Measurements from ENCODE around the gene DNAJB12. TPM values are rescaled to one million over a fixed set of nuclear protein-coding genes. Genes with fewer than 3 reads are reported as not detected.

The DNAJB12 gene
- total and polyA plus RNA-seq, 4 donors: 15.9 to 22.0 (median 18.9) TPM

DNA sequence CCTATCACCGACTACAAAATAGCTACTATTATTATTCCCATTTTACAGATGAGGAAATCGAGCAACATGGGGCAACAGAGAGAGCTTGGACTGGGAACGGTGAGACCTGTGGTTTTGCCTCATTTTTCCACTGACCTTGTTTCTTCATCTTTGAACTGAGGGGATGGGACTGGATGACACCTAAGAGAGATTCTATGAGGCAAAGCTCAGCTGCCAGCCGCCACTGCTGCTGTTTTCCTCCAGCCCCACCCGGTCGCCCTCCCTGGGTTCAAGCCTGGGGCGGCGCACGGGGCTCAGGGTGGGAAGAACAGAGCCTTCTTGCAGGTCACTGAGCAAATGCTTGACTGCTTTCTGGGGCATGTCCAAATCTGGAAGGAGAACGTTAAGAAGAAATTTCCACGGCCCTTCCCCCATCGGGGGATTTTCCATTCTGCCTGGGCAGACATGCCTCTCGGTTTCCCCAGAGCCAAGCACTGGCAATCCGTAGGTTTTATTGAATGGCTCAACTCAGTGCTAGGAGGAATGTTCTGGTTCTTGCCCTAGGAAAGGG, 68.7 kb downstream of the DNAJB12 start (continued):
- TF ChIP-seq, protein P1, sequence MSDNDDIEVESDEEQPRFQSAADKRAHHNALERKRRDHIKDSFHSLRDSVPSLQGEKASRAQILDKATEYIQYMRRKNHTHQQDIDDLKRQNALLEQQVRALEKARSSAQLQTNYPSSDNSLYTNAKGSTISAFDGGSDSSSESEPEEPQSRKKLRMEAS (IDR thresholded peaks at IDR 0.05): no peak

DNA sequence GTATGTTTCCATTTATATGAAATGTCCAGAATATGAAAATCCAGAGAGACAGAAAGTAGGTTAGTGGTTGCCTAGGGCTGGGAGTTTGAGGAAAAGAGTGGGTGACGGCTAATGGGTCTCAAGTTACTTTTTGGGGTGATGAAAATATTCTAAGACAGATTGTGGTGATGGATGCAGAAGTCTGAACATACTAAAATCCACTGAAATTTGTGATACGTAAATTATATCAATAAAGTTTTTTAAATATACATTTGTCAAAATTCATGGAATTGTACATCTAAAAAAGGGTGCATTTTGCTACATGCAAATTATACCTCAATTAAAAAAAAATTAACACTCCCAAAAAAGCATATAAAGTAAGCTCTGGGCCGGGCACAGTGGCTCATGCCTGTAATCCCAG, 71.6 kb downstream of the DNAJB12 start:
- Histone ChIP-seq H3K27me3 (ENCODE audit: control insufficient read depth in 4 of 4, insufficient read depth in 4 of 4, low read length in 3 of 4) (no peaks in the 10 kb centered on the region), H3K4me1 (ENCODE audit: control insufficient read depth in 4 of 4, insufficient read depth in 4 of 4, low read length in 3 of 4) (no peaks in the 10 kb centered on the region), H3K4me3 (ENCODE audit: low read depth in 1 of 3, low read length in 3 of 3) (no peak overlapping the region), H3K9me3 (ENCODE audit: control insufficient read depth in 4 of 4, low read length in 3 of 4) (no peaks in the 10 kb centered on the region), H3K27ac (ENCODE audit: low read depth in 1 of 2, low read length in 2 of 2) (no peak overlapping the region), H3K36me3 (ENCODE audit: control insufficient read depth in 4 of 4, insufficient read depth in 3 of 4, low read depth in 1 of 4, low read length in 3 of 4) (no peaks in the 10 kb centered on the region), H3K9ac (ENCODE audit: low read depth in 1 of 2, low read length in 2 of 2) (no peak overlapping the region)
- no peak for DNase-seq (ENCODE audit: low spot score)
- 98% methylated on average over 3 of the region's 3 CpGs for WGBS
- TF ChIP-seq HNF4A (conservative IDR thresholded peaks at IDR 0.05) (no peak), FOXA1 (IDR thresholded peaks at IDR 0.05) (no peak), GABPA (IDR thresholded peaks at IDR 0.05 in 1 of 2, conservative IDR thresholded peaks at IDR 0.05 in 1 of 2) (no peak), HNF4G (IDR thresholded peaks at IDR 0.05) (no peak)
- TF ChIP-seq, protein P2, sequence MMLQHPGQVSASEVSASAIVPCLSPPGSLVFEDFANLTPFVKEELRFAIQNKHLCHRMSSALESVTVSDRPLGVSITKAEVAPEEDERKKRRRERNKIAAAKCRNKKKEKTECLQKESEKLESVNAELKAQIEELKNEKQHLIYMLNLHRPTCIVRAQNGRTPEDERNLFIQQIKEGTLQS (IDR thresholded peaks at IDR 0.05): no peak

Small RNA genes lying within 50 kb of the gene (small RNA-seq; reads per million reads assigned to genes)
- gene RNU6-805P: not detected

Other genes with a start within 250 kb of the DNAJB12 start
- gene ANAPC16, start 138.9 kb downstream of the DNAJB12 start, total RNA-seq: 10 to 100 TPM; 36.8 to 49.8 TPM
- 10 to 100 TPM; 61.3 to 96.3 TPM for gene ANAPC16, start 138.9 kb downstream of the DNAJB12 start, polyA plus RNA-seq
- 10 to 100 TPM in 1 of 2 donors, 1 to 10 TPM in 1; 6.9 to 11.0 TPM for gene ASCC1, start 138.6 kb downstream of the DNAJB12 start, total RNA-seq
- 10 to 100 TPM in 1 of 2 donors, 1 to 10 TPM in 1; 9.5 to 13.9 TPM for gene ASCC1, start 138.6 kb downstream of the DNAJB12 start, polyA plus RNA-seq
- 10 to 100 TPM; 18.4 to 39.9 TPM for gene DDIT4, start 81.0 kb downstream of the DNAJB12 start, total RNA-seq
- gene DDIT4, start 81.0 kb downstream of the DNAJB12 start, polyA plus RNA-seq: 10 to 100 TPM; 47.4 to 69.0 TPM

Data from liver (tissue), 10 donors.